H1 (cell line): ENCODE data around the gene POC1B. TPM values are rescaled to one million over a fixed set of nuclear protein-coding genes. Genes with fewer than 3 reads are reported as not detected.

Source experiments
- CTCF ChIA-PET: fragments of 300-600 bp; sonication (Branson Sonifier 250); formaldehyde crosslinking; loops from one replicate; lab custom pipeline; 2021; ENCODE audit not compliant: partially characterized antibody; lab: Charles Lee
- POLR2A ChIA-PET: fragments of 300-600 bp; sonication (Branson Sonifier 250); formaldehyde crosslinking; loops from one replicate; lab custom pipeline; 2021; ENCODE audit warnings: inconsistent platforms; ENCODE audit not compliant: partially characterized antibody; lab: Charles Lee
- DNase-seq, 2 experiments: peaks; one replicate each; pipeline versions ENCODE4 v3.0.0 to v3.0.0-alpha.2; 2010 to 2022; ENCODE audit warnings: low spot score in 2 of 2, low read depth in 1 of 2, mixed read lengths in 1 of 2
- FAIRE-seq: peaks from 2 replicates; lab custom pipeline; 2011; peaks lifted over from hg19 to GRCh38; lab: Jason Lieb, UNC
- H2AFZ ChIP-seq: 2 replicates; pipeline ENCODE4 v1.8.1; 2012; ENCODE audit warnings: low read length, inconsistent platforms
- H2AK5ac ChIP-seq: 2 replicates; pipeline ENCODE4 v1.6.1; 2013; ENCODE audit warnings: low read depth, low read length
- H2BK120ac ChIP-seq: replicated peaks from 2 replicates; pipeline ENCODE3; 2013; ENCODE audit warnings: low read depth, low read length, inconsistent platforms
- H2BK12ac ChIP-seq: 2 replicates; pipeline ENCODE4 v1.6.1; 2013; ENCODE audit warnings: low read depth, low read length
- H2BK15ac ChIP-seq: 2 replicates; pipeline ENCODE4 v1.6.1; 2013; ENCODE audit warnings: low read length
- H2BK20ac ChIP-seq: 2 replicates; pipeline ENCODE4 v1.6.1; 2013; ENCODE audit warnings: low read length
- H2BK5ac ChIP-seq: 2 replicates; pipeline ENCODE4 v1.6.1; 2013; ENCODE audit warnings: low read depth, low read length
- H3K14ac ChIP-seq: 2 replicates; pipeline ENCODE4 v1.6.1; 2013; ENCODE audit warnings: inconsistent platforms; ENCODE audit not compliant: insufficient read length
- H3K18ac ChIP-seq: 2 replicates; pipeline ENCODE4 v1.6.1; 2013; ENCODE audit warnings: low read length; ENCODE audit errors: extremely low read depth
- H3K23ac ChIP-seq: 2 replicates; pipeline ENCODE4 v1.6.1; 2013; ENCODE audit warnings: inconsistent platforms; ENCODE audit not compliant: insufficient read length
- H3K23me2 ChIP-seq: 2 replicates; pipeline ENCODE4 v1.6.1; 2013; ENCODE audit warnings: low read depth, low read length
- H3K27ac ChIP-seq: 2 replicates; pipeline ENCODE4 v1.6.1; 2011; ENCODE audit warnings: low read depth, low read length, inconsistent platforms
- H3K27me3 ChIP-seq, 4 experiments: replicated peaks in 1 of 4; 1 replicate in 1 of 4; 2 replicates in 3 of 4; pipeline versions ENCODE4 v1.6.1 to v1.8.1; 2011 to 2013; ENCODE audit warnings: low read length in 3 of 4, mild to moderate bottlenecking in 3 of 4, inconsistent platforms in 2 of 4, mixed read lengths in 2 of 4, moderate library complexity in 1 of 4; ENCODE audit not compliant: control insufficient read depth in 3 of 4, insufficient read depth in 3 of 4; ENCODE audit errors: extremely low read depth in 1 of 4
- H3K36me3 ChIP-seq, 4 experiments: 2 replicates each; pipeline versions ENCODE4 v1.6.1 to v1.8.1; 2011 to 2013; ENCODE audit warnings: mild to moderate bottlenecking in 4 of 4, low read length in 3 of 4, moderate library complexity in 2 of 4, control low read depth in 1 of 4, inconsistent platforms in 1 of 4; ENCODE audit not compliant: insufficient read depth in 4 of 4, control insufficient read depth in 2 of 4
- H3K4ac ChIP-seq: replicated peaks from 2 replicates; pipeline ENCODE3; 2013; ENCODE audit warnings: low read length, low read depth, mixed read lengths, inconsistent platforms; ENCODE audit not compliant: insufficient read length
- H3K4me1 ChIP-seq, 4 experiments: replicated peaks in 1 of 4; 1 replicate in 1 of 4; 2 replicates in 3 of 4; pipeline versions ENCODE4 v1.6.1 to v1.8.1; 2011 to 2013; ENCODE audit warnings: low read length in 3 of 4, inconsistent platforms in 2 of 4, mixed read lengths in 1 of 4; ENCODE audit not compliant: insufficient read depth in 4 of 4, control insufficient read depth in 3 of 4
- H3K4me2 ChIP-seq, 2 experiments: 2 replicates each; pipeline versions ENCODE4 v1.6.1 to v1.8.1; 2011 to 2013; ENCODE audit warnings: low read depth in 2 of 2, low read length in 2 of 2, control low read depth in 1 of 2, inconsistent platforms in 1 of 2, mild to moderate bottlenecking in 1 of 2; ENCODE audit not compliant: insufficient read depth in 1 of 2
- H3K4me3 ChIP-seq, 4 experiments: fragments of 200-600, 300-600 bp in 1 of 4; sonication (generic), shearing (Covaris generic), sonication (Bioruptor Twin) in 1 of 4; 2 replicates each; pipeline versions ENCODE4 v1.5.1 to v1.8.1; 2011 to 2016; ENCODE audit warnings: low read length in 4 of 4, low read depth in 3 of 4, control low read depth in 2 of 4, inconsistent platforms in 2 of 4, mild to moderate bottlenecking in 2 of 4, mixed read lengths in 1 of 4, moderate library complexity in 1 of 4; ENCODE audit not compliant: insufficient read depth in 2 of 4; ENCODE audit errors: extremely low read depth in 1 of 4
- H3K56ac ChIP-seq: replicated peaks from 2 replicates; pipeline ENCODE3; 2013; ENCODE audit warnings: low read depth, mild to moderate bottlenecking, mixed read lengths, low read length, inconsistent platforms; ENCODE audit not compliant: insufficient read length
- H3K79me1 ChIP-seq: 2 replicates; pipeline ENCODE4 v1.6.1; 2013; ENCODE audit warnings: low read depth, low read length, control low read depth
- H3K79me2 ChIP-seq, 2 experiments: 2 replicates each; pipeline versions ENCODE4 v1.6.1 to v1.8.1; 2012 to 2013; ENCODE audit warnings: low read length in 2 of 2, mild to moderate bottlenecking in 2 of 2, inconsistent platforms in 1 of 2; ENCODE audit not compliant: insufficient read depth in 2 of 2, control insufficient read depth in 1 of 2
- H3K9ac ChIP-seq, 4 experiments: replicated peaks in 1 of 4; 1 replicate in 1 of 4; 2 replicates in 3 of 4; pipeline versions ENCODE4 v1.6.1 to v1.8.1; 2011 to 2013; ENCODE audit warnings: low read depth in 3 of 4, low read length in 3 of 4, control low read depth in 2 of 4, mild to moderate bottlenecking in 2 of 4, moderate library complexity in 2 of 4, inconsistent platforms in 1 of 4; ENCODE audit errors: extremely low read depth in 1 of 4
- H3K9me3 ChIP-seq, 2 experiments: 2 replicates each; pipeline versions ENCODE4 v1.6.1 to v1.8.1; 2012 to 2013; ENCODE audit warnings: mild to moderate bottlenecking in 2 of 2, moderate library complexity in 2 of 2, control low read depth in 1 of 2, inconsistent platforms in 1 of 2, low read depth in 1 of 2, low read length in 1 of 2, mixed read lengths in 1 of 2; ENCODE audit not compliant: insufficient read depth in 2 of 2
- H4K20me1 ChIP-seq, 2 experiments: replicated peaks in 1 of 2; 2 replicates each; pipeline versions ENCODE3 to v1.8.1; 2011 to 2013; ENCODE audit warnings: inconsistent platforms in 2 of 2, low read length in 2 of 2, mild to moderate bottlenecking in 1 of 2; ENCODE audit not compliant: insufficient read depth in 2 of 2, control insufficient read depth in 1 of 2
- H4K5ac ChIP-seq: 2 replicates; pipeline ENCODE4 v1.6.1; 2013; ENCODE audit warnings: low read length, low read depth, mixed read lengths, inconsistent platforms; ENCODE audit not compliant: insufficient read length
- H4K8ac ChIP-seq: 2 replicates; pipeline ENCODE4 v1.8.0; 2013; ENCODE audit warnings: mild to moderate bottlenecking, moderate library complexity, low read length, inconsistent platforms; ENCODE audit not compliant: insufficient read depth; ENCODE audit errors: extremely low read depth
- H4K91ac ChIP-seq: replicated peaks from 2 replicates; pipeline ENCODE3; 2013; ENCODE audit warnings: low read length, mixed read lengths, inconsistent platforms; ENCODE audit not compliant: insufficient read length
- CBX5 ChIP-seq: fragments of 300-800, 300-1000 bp; sonication (generic); IDR thresholded peaks from 2 replicates; pipeline ENCODE4 v1.7.1; 2016; ENCODE audit warnings: antibody characterized with exemption, low read length, low read depth
- CTBP2 ChIP-seq: IDR thresholded peaks from 2 replicates; pipeline ENCODE4 v1.7.0; 2011; ENCODE audit warnings: borderline replicate concordance, mild to moderate bottlenecking, moderate library complexity, mixed read lengths, low read length; ENCODE audit not compliant: insufficient read depth, insufficient read length
- FOSL1 ChIP-seq: IDR thresholded peaks from 2 replicates; pipeline ENCODE4 v1.6.1; 2011; ENCODE audit warnings: mild to moderate bottlenecking, low read depth, low read length, moderate library complexity; ENCODE audit not compliant: insufficient read depth
- GABPA ChIP-seq: IDR thresholded peaks from 2 replicates; pipeline ENCODE4 v1.6.1; 2011; ENCODE audit warnings: mild to moderate bottlenecking, low read length, moderate library complexity, borderline replicate concordance; ENCODE audit not compliant: insufficient read depth
- GTF2F1 ChIP-seq: IDR thresholded peaks from 2 replicates; pipeline ENCODE4 v1.6.1; 2012; ENCODE audit warnings: low read depth, low read length, improper control_type of control experiment, borderline replicate concordance
- JUND ChIP-seq: IDR thresholded peaks from 2 replicates; pipeline ENCODE4 v1.6.1; 2011; ENCODE audit warnings: mild to moderate bottlenecking, improper control_type of control experiment, low read length
- KDM4A ChIP-seq: IDR thresholded peaks from one replicate; pipeline ENCODE4 v1.7.1; 2012; ENCODE audit warnings: low read depth, mild to moderate bottlenecking, moderate library complexity, low read length, inconsistent platforms; ENCODE audit not compliant: severe bottlenecking
- SIX5 ChIP-seq: IDR thresholded peaks from 2 replicates; pipeline ENCODE4 v1.6.1; 2011; ENCODE audit warnings: mild to moderate bottlenecking, low read depth, low read length
- SP4 ChIP-seq: IDR thresholded peaks from 2 replicates; pipeline ENCODE4 v1.6.1; 2012; ENCODE audit warnings: low read length, inconsistent platforms
- SRF ChIP-seq: IDR thresholded peaks from 2 replicates; pipeline ENCODE4 v1.6.1; 2011; ENCODE audit warnings: mild to moderate bottlenecking, low read depth, low read length, moderate library complexity
- TAF7 ChIP-seq: optimal IDR thresholded peaks from 2 replicates; pipeline ENCODE3; 2011; ENCODE audit warnings: low read depth, mild to moderate bottlenecking, inconsistent platforms, low read length, moderate library complexity, borderline replicate concordance
- ZNF274 ChIP-seq: IDR thresholded peaks from 2 replicates; pipeline ENCODE4 v1.7.0; 2012; ENCODE audit warnings: low read length, borderline replicate concordance; ENCODE audit errors: extremely low read depth
- WGBS, 2 experiments: shearing (Covaris generic) in 1 of 2; methylation state at CpG; one replicate each; pipeline versions ENCODE4 v1.1.6 to v1.1.7; 2013 to 2015; ENCODE audit warnings: low lambda C conversion rate in 2 of 2, mixed read lengths in 2 of 2, inconsistent platforms in 1 of 2, low coverage in 1 of 2, missing lambda C conversion rate in 1 of 2; ENCODE audit not compliant: insufficient replicate concordance in 2 of 2, insufficient coverage in 1 of 2, insufficient read length in 1 of 2; ENCODE audit errors: extremely low coverage in 1 of 2, missing lambda C conversion rate in 1 of 2; 5-methylcytosine and 5-hydroxymethylcytosine counted together
- polyA plus RNA-seq, 7 experiments: library from polyadenylated mRNA; depleted of rRNA in 3 of 7; stranded (reverse) in 5 of 7; unstranded in 2 of 7; fragments of >200 nt in 5 of 7; fragments of 200-250 nt in 2 of 7; gene quantifications; 1 replicate in 5 of 7; 2 replicates in 1 of 7; 4 replicates in 1 of 7; pipeline versions ENCODE4 v1.2.1 to v1.2.3, GENCODE V29; 2011 to 2013; ENCODE audit warnings: missing spikeins in 2 of 7, mixed read lengths in 2 of 7
- total RNA-seq: library from RNA; stranded (reverse); fragmentation: NEBNext Ultra II Directional; extraction: Animal tissue kit (Norgen Biotek cat#: 25700); gene quantifications from 2 replicates; pipeline ENCODE4 v1.2.1, GENCODE V29; 2021

POC1B gene
- total and polyA plus RNA-seq, 2 of the 8 experiments (the other 6 are each of a cell fraction or from before 2014, with no cell fraction given): 7.5 to 16.3 TPM

- no peak overlapping the region for H2BK120ac ChIP-seq
- no peak overlapping the region for H3K27ac ChIP-seq
- H3K56ac ChIP-seq: no peak overlapping the region
- H2BK5ac ChIP-seq: no peak overlapping the region
- H2BK20ac ChIP-seq: no peak overlapping the region
- no peak overlapping the region for H3K14ac ChIP-seq
- H3K23me2 ChIP-seq: no peaks in the 10 kb centered on the region
- POLR2A ChIA-PET: interaction anchor here (0.8 to 5.2 kb wide), 3 partner anchors 10 to 31 kb away, joined by 3 to 29 read pairs (median 6); partner anchors contain the start of gene DUSP6
- no peak overlapping the region for H4K91ac ChIP-seq
- H3K4ac ChIP-seq: no peak overlapping the region
- H2AK5ac ChIP-seq: no peak overlapping the region
- H2BK12ac ChIP-seq: no peak overlapping the region
- no peak overlapping the region for H4K8ac ChIP-seq
- no peaks in the 10 kb centered on the region for H3K79me1 ChIP-seq
- no peak for DNase-seq
- H2BK15ac ChIP-seq: no peak overlapping the region
- no peaks in the 10 kb centered on the region for H3K36me3 ChIP-seq
- FAIRE-seq: no peak
- H2AFZ ChIP-seq: peak overlapping the region; percentile 74; the same call in 1 of the 2 replicates
- no peak overlapping the region for H3K4me3 ChIP-seq
- CTCF ChIA-PET: no interaction called here
- 78% methylated on average over 6 of the region's 6 CpGs; no CpG with 5 or more reads in 1 of the 2 experiments for WGBS, 2 experiments
- H3K23ac ChIP-seq: no peak overlapping the region
- H4K20me1 ChIP-seq: no peaks in the 10 kb centered on the region
- peaks cover 2 to 18% (median 10%) of the 10 kb centered on the region in 4 experiments; a peak in 6 of 7 replicates for H3K4me1 ChIP-seq
- H3K9me3 ChIP-seq: no peaks in the 10 kb centered on the region
- no peak overlapping the region for H3K9ac ChIP-seq
- H3K79me2 ChIP-seq: no peaks in the 10 kb centered on the region
- no peak overlapping the region for H4K5ac ChIP-seq
- H3K27me3 ChIP-seq: no peaks in the 10 kb centered on the region
- peak overlapping the region; percentile 17; the same call in 1 of the 2 replicates for H3K18ac ChIP-seq
- no peak overlapping the region; a peak in 1 of 4 replicates for H3K4me2 ChIP-seq
- no peak for TF ChIP-seq KDM4A
- no peak for TF ChIP-seq CTBP2
- TF ChIP-seq SIX5: no peak
- TF ChIP-seq JUND: no peak
- no peak for TF ChIP-seq SRF
- no peak for TF ChIP-seq GTF2F1
- no peak for TF ChIP-seq GABPA
- no peak for TF ChIP-seq TAF7
- no peak for TF ChIP-seq CBX5
- TF ChIP-seq FOSL1: no peak
- TF ChIP-seq SP4: no peak
- no peak for TF ChIP-seq ZNF274
Measured at GRCh38 chr12:89383235-89384049, 142.4 kb downstream of the POC1B start.
